Measurements from ENCODE around the gene COMP.

DNA sequence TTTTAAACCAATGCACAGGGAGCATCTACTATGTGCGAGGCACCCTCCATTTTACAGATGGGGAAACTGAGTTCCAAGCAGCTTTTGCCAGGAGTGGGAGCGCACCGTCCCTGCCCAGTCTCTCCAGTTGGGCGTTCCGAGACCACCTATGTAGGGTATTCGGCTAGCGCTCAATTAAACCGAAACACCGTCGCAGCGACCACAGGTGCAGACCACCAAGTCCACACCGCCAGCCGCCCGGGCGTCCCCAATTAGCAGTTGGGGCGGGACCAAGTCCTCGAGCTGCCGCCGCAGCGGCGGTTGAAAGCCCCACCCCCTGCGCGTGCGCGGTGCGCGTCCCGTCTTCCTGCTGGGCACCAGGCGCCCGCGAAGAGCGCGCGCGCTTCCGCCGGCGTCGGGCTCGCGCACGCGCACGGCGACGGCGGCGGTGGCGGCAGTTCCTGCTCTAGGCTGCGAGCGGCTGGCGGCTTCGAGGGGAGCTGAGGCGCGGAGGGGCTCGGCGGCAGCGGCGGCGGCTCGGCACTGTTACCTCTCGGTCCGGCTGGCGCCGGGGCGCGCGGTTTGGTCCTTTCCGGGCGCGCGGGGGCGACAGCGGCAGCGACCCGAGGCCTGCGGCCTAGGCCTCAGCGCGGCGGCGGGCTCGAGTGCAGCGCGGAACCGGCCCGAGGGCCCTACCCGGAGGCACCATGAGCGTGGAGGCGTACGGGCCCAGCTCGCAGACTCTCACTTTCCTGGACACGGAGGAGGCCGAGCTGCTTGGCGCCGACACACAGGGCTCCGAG is 40.6 kb upstream of the COMP start, which contains the start of gene UPF1:
- TF ChIP-seq, protein P1, sequence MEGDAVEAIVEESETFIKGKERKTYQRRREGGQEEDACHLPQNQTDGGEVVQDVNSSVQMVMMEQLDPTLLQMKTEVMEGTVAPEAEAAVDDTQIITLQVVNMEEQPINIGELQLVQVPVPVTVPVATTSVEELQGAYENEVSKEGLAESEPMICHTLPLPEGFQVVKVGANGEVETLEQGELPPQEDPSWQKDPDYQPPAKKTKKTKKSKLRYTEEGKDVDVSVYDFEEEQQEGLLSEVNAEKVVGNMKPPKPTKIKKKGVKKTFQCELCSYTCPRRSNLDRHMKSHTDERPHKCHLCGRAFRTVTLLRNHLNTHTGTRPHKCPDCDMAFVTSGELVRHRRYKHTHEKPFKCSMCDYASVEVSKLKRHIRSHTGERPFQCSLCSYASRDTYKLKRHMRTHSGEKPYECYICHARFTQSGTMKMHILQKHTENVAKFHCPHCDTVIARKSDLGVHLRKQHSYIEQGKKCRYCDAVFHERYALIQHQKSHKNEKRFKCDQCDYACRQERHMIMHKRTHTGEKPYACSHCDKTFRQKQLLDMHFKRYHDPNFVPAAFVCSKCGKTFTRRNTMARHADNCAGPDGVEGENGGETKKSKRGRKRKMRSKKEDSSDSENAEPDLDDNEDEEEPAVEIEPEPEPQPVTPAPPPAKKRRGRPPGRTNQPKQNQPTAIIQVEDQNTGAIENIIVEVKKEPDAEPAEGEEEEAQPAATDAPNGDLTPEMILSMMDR (conservative IDR thresholded peaks at IDR 0.05; ENCODE audit: low read length), result no peak
- no peak for TF ChIP-seq EZH2phosphoT487 (IDR thresholded peaks at IDR 0.05; ENCODE audit: borderline replicate concordance)
